Measurements from ENCODE around the gene RRP12.
A peak's percentile ranks its signal among the peaks of the same experiment; 100 is the strongest.

The RRP12 gene

DNA sequence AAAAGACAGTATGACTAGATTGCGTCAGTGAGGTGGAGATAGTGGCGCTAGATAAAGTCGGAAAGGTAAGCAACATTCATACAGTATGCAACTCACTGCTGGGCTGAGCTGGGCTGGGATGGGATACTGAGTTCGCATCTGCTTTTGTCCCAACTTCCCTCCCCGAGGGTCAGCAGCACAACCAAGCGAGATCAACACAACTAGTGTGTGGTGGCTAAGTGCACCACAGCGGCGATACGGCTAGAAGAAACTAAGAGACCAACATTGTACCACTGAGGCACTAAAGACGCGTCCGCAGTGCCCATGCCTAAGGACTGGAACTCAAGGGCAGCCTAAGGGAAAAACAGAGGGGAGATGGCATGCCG, 44.2 kb upstream of the RRP12 start:
- Histone ChIP-seq H3K4me3 (replicated peaks; ENCODE audit: insufficient read depth, low read length) (peak overlapping the region; percentile 74), H3K27me3 (ENCODE audit: insufficient read depth, poor library complexity, severe bottlenecking) (no peaks in the 10 kb centered on the region), H3K27ac (replicated peaks) (peak overlapping the region; percentile 66)
- no peak for DNase-seq (ENCODE audit: low read depth in 1 of 2, low spot score in 1 of 2)
- TF ChIP-seq GABPA (IDR thresholded peaks at IDR 0.05; ENCODE audit: low read depth) (no peak), POLR2AphosphoS5 (IDR thresholded peaks at IDR 0.05; ENCODE audit: low read depth) (no peak; the same call in 1 of the 2 replicates), REST (IDR thresholded peaks at IDR 0.05; ENCODE audit: insufficient replicate concordance, low read depth) (no peak), SPI1 (IDR thresholded peaks at IDR 0.05; ENCODE audit: borderline replicate concordance, low read depth) (no peak)
- TF ChIP-seq, protein P1, sequence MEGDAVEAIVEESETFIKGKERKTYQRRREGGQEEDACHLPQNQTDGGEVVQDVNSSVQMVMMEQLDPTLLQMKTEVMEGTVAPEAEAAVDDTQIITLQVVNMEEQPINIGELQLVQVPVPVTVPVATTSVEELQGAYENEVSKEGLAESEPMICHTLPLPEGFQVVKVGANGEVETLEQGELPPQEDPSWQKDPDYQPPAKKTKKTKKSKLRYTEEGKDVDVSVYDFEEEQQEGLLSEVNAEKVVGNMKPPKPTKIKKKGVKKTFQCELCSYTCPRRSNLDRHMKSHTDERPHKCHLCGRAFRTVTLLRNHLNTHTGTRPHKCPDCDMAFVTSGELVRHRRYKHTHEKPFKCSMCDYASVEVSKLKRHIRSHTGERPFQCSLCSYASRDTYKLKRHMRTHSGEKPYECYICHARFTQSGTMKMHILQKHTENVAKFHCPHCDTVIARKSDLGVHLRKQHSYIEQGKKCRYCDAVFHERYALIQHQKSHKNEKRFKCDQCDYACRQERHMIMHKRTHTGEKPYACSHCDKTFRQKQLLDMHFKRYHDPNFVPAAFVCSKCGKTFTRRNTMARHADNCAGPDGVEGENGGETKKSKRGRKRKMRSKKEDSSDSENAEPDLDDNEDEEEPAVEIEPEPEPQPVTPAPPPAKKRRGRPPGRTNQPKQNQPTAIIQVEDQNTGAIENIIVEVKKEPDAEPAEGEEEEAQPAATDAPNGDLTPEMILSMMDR (IDR thresholded peaks at IDR 0.05; ENCODE audit: insufficient read depth, low read length), result no peak

DNA sequence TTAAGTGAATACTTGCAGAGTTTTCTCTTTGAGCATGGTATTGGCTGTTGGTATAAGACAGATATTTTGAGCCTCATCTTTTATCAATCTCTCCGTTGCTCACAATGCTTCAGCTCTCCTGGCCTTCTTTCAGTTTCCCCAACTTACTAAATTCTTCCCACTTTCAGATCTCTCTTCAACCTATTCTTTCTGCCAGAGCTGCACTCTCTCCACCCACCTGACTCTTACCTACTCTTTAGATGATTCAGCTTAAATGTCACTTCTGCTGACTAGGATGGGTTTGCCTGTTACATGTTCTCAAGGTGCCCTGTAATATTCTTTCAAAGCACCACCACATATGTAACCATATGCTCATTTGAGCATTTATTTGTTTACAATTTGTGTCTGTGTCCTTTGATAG, 43.1 kb upstream of the RRP12 start:
- TF ChIP-seq POLR2AphosphoS5 (IDR thresholded peaks at IDR 0.05; ENCODE audit: low read depth) (no peak), GABPA (IDR thresholded peaks at IDR 0.05; ENCODE audit: low read depth) (no peak), REST (IDR thresholded peaks at IDR 0.05; ENCODE audit: insufficient replicate concordance, low read depth) (no peak), SPI1 (IDR thresholded peaks at IDR 0.05; ENCODE audit: borderline replicate concordance, low read depth) (no peak)
- TF ChIP-seq, protein P1 (IDR thresholded peaks at IDR 0.05; ENCODE audit: insufficient read depth, low read length), result no peak
- DNase-seq (ENCODE audit: low read depth in 1 of 2, low spot score in 1 of 2), result no peak
- no peak overlapping the region for H3K4me3 ChIP-seq (replicated peaks; ENCODE audit: insufficient read depth, low read length)
- H3K27me3 ChIP-seq (ENCODE audit: insufficient read depth, poor library complexity, severe bottlenecking), result no peaks in the 10 kb centered on the region
- no peak overlapping the region for H3K27ac ChIP-seq (replicated peaks)

DNA sequence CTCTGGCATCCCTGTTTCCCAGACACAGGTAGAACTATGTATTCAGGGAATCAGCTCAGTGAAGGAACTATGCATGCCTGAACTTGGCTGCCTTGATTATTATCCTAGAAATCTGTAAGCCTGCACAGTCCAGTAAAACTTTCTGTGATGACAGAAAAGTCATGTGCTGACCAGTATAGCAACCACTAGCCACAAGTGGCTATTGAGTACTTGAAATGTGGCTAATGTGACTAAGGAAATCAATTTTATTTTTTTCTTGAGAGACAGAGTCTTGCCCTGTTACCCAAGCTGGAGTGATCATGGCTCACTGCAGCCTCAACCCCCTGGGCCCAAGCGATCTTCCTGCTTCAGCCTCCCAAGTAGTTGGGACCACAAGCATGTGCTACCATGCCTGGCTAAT, 41.1 kb upstream of the RRP12 start:
- DNase-seq (ENCODE audit: low read depth in 1 of 2, low spot score in 1 of 2), result no peak
- Histone ChIP-seq H3K27me3 (ENCODE audit: insufficient read depth, poor library complexity, severe bottlenecking) (no peaks in the 10 kb centered on the region), H3K4me3 (replicated peaks; ENCODE audit: insufficient read depth, low read length) (no peak overlapping the region), H3K27ac (replicated peaks) (no peak overlapping the region)
- TF ChIP-seq SPI1 (IDR thresholded peaks at IDR 0.05; ENCODE audit: borderline replicate concordance, low read depth) (no peak), REST (IDR thresholded peaks at IDR 0.05; ENCODE audit: insufficient replicate concordance, low read depth) (no peak), POLR2AphosphoS5 (IDR thresholded peaks at IDR 0.05; ENCODE audit: low read depth) (no peak), GABPA (IDR thresholded peaks at IDR 0.05; ENCODE audit: low read depth) (no peak)
- TF ChIP-seq, protein P1 (IDR thresholded peaks at IDR 0.05; ENCODE audit: insufficient read depth, low read length), result no peak
